GM18498 (cell line): ENCODE data around the gene SEC14L5.
"Not testable (repeated sequence)": the region's sequence is repeated elsewhere in the genome, so short reads cannot be mapped to it uniquely, and the experiment has no call there.

Source experiments
- ATAC-seq: cut with Tn5 transposase; IDR thresholded peaks from one replicate; pipeline ENCODE4 v1.9.1; 2021; ENCODE audit warnings: mild to moderate bottlenecking, moderate library complexity; ENCODE audit not compliant: unreplicated experiment

SEC14L5 gene

GRCh38 chr16:4929619-4930018 is 28.5 kb upstream of the SEC14L5 start:
- ATAC-seq: not testable (repeated sequence)

- no peak for ATAC-seq
Measured at GRCh38 chr16:4931381-4931780, 26.7 kb upstream of the SEC14L5 start.

GRCh38 chr16:4933433-4933832 is 24.7 kb upstream of the SEC14L5 start:
- ATAC-seq: no peak

- ATAC-seq: no peak
Measured at GRCh38 chr16:4933871-4934395, 24.2 kb upstream of the SEC14L5 start.

- no peak for ATAC-seq
Measured at GRCh38 chr16:4934591-4934990, 23.5 kb upstream of the SEC14L5 start.

- ATAC-seq: no peak
Measured at GRCh38 chr16:4935241-4935855, 22.8 kb upstream of the SEC14L5 start.

GRCh38 chr16:4936181-4936990 is 21.7 kb upstream of the SEC14L5 start:
- ATAC-seq: no peak

- ATAC-seq: no peak
Measured at GRCh38 chr16:4936991-4937781, 20.9 kb upstream of the SEC14L5 start, which contains the start of gene PPL. Gene PPL (minus strand): TSS chr16:4937148. CDS start chr16:4937045, 103 bp downstream.

- no peak for ATAC-seq
Measured at GRCh38 chr16:4937782-4938682, 20.1 kb upstream of the SEC14L5 start.

- no peak for ATAC-seq
Measured at GRCh38 chr16:4938683-4939030, 19.5 kb upstream of the SEC14L5 start.

GRCh38 chr16:4940719-4941118 is 17.4 kb upstream of the SEC14L5 start:
- ATAC-seq: no peak

- no peak for ATAC-seq
Measured at GRCh38 chr16:4942481-4942880, 15.6 kb upstream of the SEC14L5 start.

GRCh38 chr16:4944333-4945281 is 13.5 kb upstream of the SEC14L5 start:
- no peak for ATAC-seq

- ATAC-seq: no peak
Measured at GRCh38 chr16:4945560-4946502, 12.3 kb upstream of the SEC14L5 start.

GRCh38 chr16:4946917-4947316 is 11.2 kb upstream of the SEC14L5 start:
- no peak for ATAC-seq

- ATAC-seq: no peak
Measured at GRCh38 chr16:4947722-4948503, 10.2 kb upstream of the SEC14L5 start.
